ENCODE measurements around the gene IVNS1ABP.
"Not testable (repeated sequence)": the region's sequence is repeated elsewhere in the genome, so short reads cannot be mapped to it uniquely, and the experiment has no call there.

Gene IVNS1ABP

DNA sequence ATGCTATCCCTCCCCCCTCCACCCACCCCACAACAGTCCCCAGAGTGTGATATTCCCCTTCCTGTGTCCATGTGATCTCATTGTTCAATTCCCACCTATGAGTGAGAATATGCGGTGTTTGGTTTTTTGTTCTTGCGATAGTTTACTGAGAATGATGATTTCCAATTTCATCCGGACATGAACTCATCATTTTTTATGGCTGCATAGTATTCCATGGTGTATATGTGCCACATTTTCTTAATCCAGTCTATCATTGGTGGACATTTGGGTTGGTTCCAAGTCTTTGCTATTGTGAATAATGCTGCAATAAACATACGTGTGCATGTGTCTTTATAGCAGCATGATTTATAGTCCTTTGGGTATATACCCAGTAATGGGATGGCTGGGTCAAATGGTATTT is 65.1 kb downstream of the IVNS1ABP start:
- DNase-seq: not testable (repeated sequence)

DNA sequence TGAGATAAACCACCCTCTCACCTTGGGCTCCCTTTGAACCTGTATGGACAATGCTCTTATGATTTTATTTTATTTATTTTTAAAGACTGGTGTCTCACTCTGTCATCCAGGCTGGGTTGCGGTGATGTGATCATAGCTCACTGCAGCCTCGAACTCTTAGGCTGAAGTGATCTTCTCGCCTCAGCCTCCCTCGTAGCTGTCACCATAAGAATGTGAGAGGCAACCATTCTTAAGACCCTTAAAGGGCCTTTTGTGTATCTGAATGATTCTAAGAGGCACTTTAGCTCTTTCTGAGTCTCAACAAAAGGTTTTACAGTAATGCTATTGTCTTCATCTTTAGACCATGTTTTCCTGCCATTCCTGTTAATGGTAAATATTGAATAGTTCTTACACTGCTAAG is 67.0 kb downstream of the IVNS1ABP start:
- no peak for DNase-seq

DNA sequence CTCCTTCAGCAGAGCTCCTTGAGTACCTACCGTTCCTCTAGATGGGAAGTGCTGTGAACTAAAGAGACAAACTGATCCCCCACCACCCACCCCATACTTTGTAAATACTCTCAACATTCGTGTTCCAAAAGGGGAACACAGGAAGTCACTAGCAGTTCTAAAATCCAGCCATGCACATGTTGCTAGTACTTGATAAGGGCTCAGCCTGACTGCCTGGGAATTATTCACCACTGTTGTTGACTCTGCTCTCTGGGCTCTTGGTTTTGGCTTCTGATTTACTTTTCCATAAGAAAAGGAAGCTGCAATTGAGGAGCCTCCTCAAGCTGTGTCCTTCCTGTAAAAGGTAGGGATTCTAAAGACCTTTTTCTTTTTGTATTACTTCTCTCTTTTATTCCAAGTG is 67.5 kb downstream of the IVNS1ABP start:
- DNase-seq: no peak
